Colonic mucosa (tissue), 4 donors: ENCODE data around the gene DDHD1. TPM values are rescaled to one million over a fixed set of nuclear protein-coding genes. Genes with fewer than 3 reads are reported as not detected.
"Not testable (repeated sequence)": the region's sequence is repeated elsewhere in the genome, so short reads cannot be mapped to it uniquely, and the experiment has no call there.

Source experiments
- DNase-seq: peaks from one replicate; pipeline ENCODE4 v3.0.0-alpha.2; 2020
- H3K27ac ChIP-seq: fragments of 200-600 bp; one replicate; pipeline ENCODE4 v1.8.0; 2021
- H3K27me3 ChIP-seq: fragments of 200-600 bp; one replicate; pipeline ENCODE4 v1.8.0; 2021
- H3K36me3 ChIP-seq: fragments of 200-600 bp; one replicate; pipeline ENCODE4 v1.8.0; 2021
- H3K4me1 ChIP-seq: fragments of 200-600 bp; one replicate; pipeline ENCODE4 v1.8.0; 2021; ENCODE audit warnings: mild to moderate bottlenecking
- H3K4me3 ChIP-seq: fragments of 200-600 bp; one replicate; pipeline ENCODE4 v1.8.0; 2021
- H3K9ac ChIP-seq, 2 donors: one replicate each; pipeline ENCODE4 v1.7.0; 2013; ENCODE audit warnings: control low read depth in 2 of 2, low read depth in 2 of 2, low read length in 2 of 2
- H3K9me3 ChIP-seq: fragments of 200-600 bp; one replicate; pipeline ENCODE4 v1.8.0; 2021
- CTCF ChIP-seq: fragments of 200-600 bp; IDR thresholded peaks from one replicate; pipeline ENCODE4 v1.8.0; 2022; ENCODE audit warnings: antibody characterized with exemption, mild to moderate bottlenecking
- intact Hi-C: fragments of 100-400 bp; cut with DNase I; formaldehyde crosslinking; loops from one replicate; pipeline ENCODE4 v1.14.1; 2022
- total RNA-seq, 2 donors: library from RNA; stranded (reverse); fragmentation: NEBNext Ultra II Directional in 1 of 2; extraction: Animal tissue kit (Norgen Biotek cat#: 25700) in 1 of 2; gene quantifications; one replicate each; pipeline ENCODE4 v1.2.1, GENCODE V29; 2021
- donor health status: healthy.
- donor health status: DM: no; HTN: no; CAD: no.
- donor health status: DM: no; HTN: no; CAD: no.

DDHD1 gene
- total RNA-seq, 2 donors from 2014 or later, result 7.5 TPM

- H3K27ac ChIP-seq, result no peak overlapping the region
- intact Hi-C loops, result no loop called here
- no peaks in the 10 kb centered on the region for H3K9me3 ChIP-seq
- DNase-seq, result no peak
- H3K9ac ChIP-seq, result no peak overlapping the region
- H3K4me1 ChIP-seq, result no peaks in the 10 kb centered on the region
- H3K4me3 ChIP-seq, result no peak overlapping the region
- no peak for TF ChIP-seq CTCF
- H3K27me3 ChIP-seq, result no peaks in the 10 kb centered on the region
- no peaks in the 10 kb centered on the region for H3K36me3 ChIP-seq
Measured at GRCh38 chr14:53127832-53128231, 25.3 kb downstream of the DDHD1 start.

- Histone ChIP-seq H3K27ac (peak overlapping the region; percentile 15), H3K9ac (no peak overlapping the region), H3K27me3 (no peaks in the 10 kb centered on the region), H3K4me1 (no peaks in the 10 kb centered on the region), H3K9me3 (no peaks in the 10 kb centered on the region), H3K36me3 (no peaks in the 10 kb centered on the region), H3K4me3 (no peak overlapping the region)
- no peak for TF ChIP-seq CTCF
- no peak for DNase-seq
- intact Hi-C loops, result no loop called here
Measured at GRCh38 chr14:53127151-53127550, 26.0 kb downstream of the DDHD1 start.

- TF ChIP-seq CTCF, result no peak
- Histone ChIP-seq H3K27ac (peak overlapping the region; percentile 15), H3K9me3 (no peaks in the 10 kb centered on the region), H3K27me3 (no peaks in the 10 kb centered on the region), H3K9ac (no peak overlapping the region), H3K4me3 (no peak overlapping the region), H3K36me3 (no peaks in the 10 kb centered on the region), H3K4me1 (no peaks in the 10 kb centered on the region)
- DNase-seq, result no peak
- intact Hi-C loops, result no loop called here
Measured at GRCh38 chr14:53126731-53127130, 26.4 kb downstream of the DDHD1 start.

- intact Hi-C loops, result no loop called here
- DNase-seq, result no peak
- TF ChIP-seq CTCF, result no peak
- H3K4me1 ChIP-seq, result no peaks in the 10 kb centered on the region
- no peak overlapping the region for H3K4me3 ChIP-seq
- no peaks in the 10 kb centered on the region for H3K27me3 ChIP-seq
- no peaks in the 10 kb centered on the region for H3K36me3 ChIP-seq
- no peaks in the 10 kb centered on the region for H3K9me3 ChIP-seq
- no peak overlapping the region for H3K27ac ChIP-seq
- H3K9ac ChIP-seq, result no peak overlapping the region
Measured at GRCh38 chr14:53124786-53125185, 28.3 kb downstream of the DDHD1 start.

GRCh38 chr14:53121419-53121818 lies 31.7 kb downstream of the DDHD1 start:
- DNase-seq, H3K4me3 ChIP-seq, intact Hi-C loops: not testable (repeated sequence)

GRCh38 chr14:53117479-53117878 lies 35.6 kb downstream of the DDHD1 start:
- intact Hi-C loops, H3K9me3 ChIP-seq, DNase-seq, H3K27ac ChIP-seq, H3K9ac ChIP-seq, H3K4me1 ChIP-seq, H3K4me3 ChIP-seq, H3K36me3 ChIP-seq, H3K27me3 ChIP-seq: not testable (repeated sequence)

More at GRCh38 chr14:53121419-53121818, 31.7 kb downstream of the DDHD1 start:
- H3K9me3 ChIP-seq, H3K9ac ChIP-seq, H3K27me3 ChIP-seq, H3K27ac ChIP-seq, H3K36me3 ChIP-seq, H3K4me1 ChIP-seq: not testable (repeated sequence)

- DNase-seq, result no peak
- intact Hi-C loops, result no loop called here
- Histone ChIP-seq H3K9me3 (no peaks in the 10 kb centered on the region), H3K36me3 (no peaks in the 10 kb centered on the region), H3K27me3 (no peaks in the 10 kb centered on the region), H3K27ac (no peak overlapping the region), H3K9ac (no peak overlapping the region), H3K4me1 (no peaks in the 10 kb centered on the region), H3K4me3 (no peak overlapping the region)
- TF ChIP-seq CTCF, result no peak
Measured at GRCh38 chr14:53113989-53114388, 39.1 kb downstream of the DDHD1 start.
